ENCODE results near the gene SLC22A7. TPM values are rescaled to one million over a fixed set of nuclear protein-coding genes. Genes with fewer than 3 reads are reported as not detected.
A peak's percentile ranks its signal among the peaks of the same experiment; 100 is the strongest.

Gene SLC22A7
- total RNA-seq, 1 donor from 2014 or later, result not detected

GRCh38 chr6:43334466-43335095 lies 36.5 kb downstream of the SLC22A7 start:
- no peak overlapping the region for H2AFZ ChIP-seq (replicated peaks)
- peaks cover 6% of the 10 kb centered on the region for H4K20me1 ChIP-seq (ENCODE audit: low read depth)
- TF ChIP-seq CTCF (IDR thresholded peaks at IDR 0.05), result peak; percentile 77
- TF ChIP-seq EZH2 (IDR thresholded peaks at IDR 0.05), result no peak
- no peak for TF ChIP-seq EZH2phosphoT487 (IDR thresholded peaks at IDR 0.05)
- no peaks in the 10 kb centered on the region for H3K79me2 ChIP-seq (ENCODE audit: low read depth)
- no peak overlapping the region for H3K27ac Mint-ChIP-seq
- H3K36me3 ChIP-seq, result no peaks in the 10 kb centered on the region
- H3K4me3 ChIP-seq, result no peak overlapping the region
- no peaks in the 10 kb centered on the region for H3K9me3 Mint-ChIP-seq
- H3K4me2 ChIP-seq, result no peak overlapping the region
- H3K27ac ChIP-seq, result peak overlapping the region; percentile 18
- no peaks in the 10 kb centered on the region for H3K27me3 ChIP-seq
- DNase-seq (ENCODE audit: low spot score), result peak; percentile 73
- H3F3A ChIP-seq (ENCODE audit: low read depth), result peaks cover 10% of the 10 kb centered on the region
- H3K27me3 Mint-ChIP-seq (ENCODE audit: insufficient read depth, low read depth), result no peaks in the 10 kb centered on the region
- no peak overlapping the region for H3K4me3 Mint-ChIP-seq
- peaks cover 17% of the 10 kb centered on the region for H3K36me3 Mint-ChIP-seq
- no peaks in the 10 kb centered on the region for H3K9me3 ChIP-seq (ENCODE audit: low read depth)
- H3K9ac ChIP-seq, result no peak overlapping the region
- no peaks in the 10 kb centered on the region for H3K4me1 ChIP-seq
- H3K4me1 Mint-ChIP-seq, result no peaks in the 10 kb centered on the region

- no peak for TF ChIP-seq CTCF (IDR thresholded peaks at IDR 0.05)
- TF ChIP-seq EZH2 (IDR thresholded peaks at IDR 0.05), result no peak
- TF ChIP-seq EZH2phosphoT487 (IDR thresholded peaks at IDR 0.05), result no peak
- Histone ChIP-seq H3K4me1 (no peaks in the 10 kb centered on the region), H3K79me2 (ENCODE audit: low read depth) (no peaks in the 10 kb centered on the region), H4K20me1 (ENCODE audit: low read depth) (peaks cover 6% of the 10 kb centered on the region), H3K9ac (peak overlapping the region; percentile 37), H3K9me3 (ENCODE audit: low read depth) (no peaks in the 10 kb centered on the region), H3F3A (ENCODE audit: low read depth) (peaks cover 10% of the 10 kb centered on the region), H3K4me2 (no peak overlapping the region), H3K4me3 (no peak overlapping the region), H3K36me3 (no peaks in the 10 kb centered on the region), H3K27me3 (no peaks in the 10 kb centered on the region), H3K27ac (peak overlapping the region; percentile 20), H2AFZ (replicated peaks) (no peak overlapping the region)
- Mint-ChIP-seq H3K4me1 (no peaks in the 10 kb centered on the region), H3K27ac (no peak overlapping the region), H3K36me3 (peaks cover 23% of the 10 kb centered on the region), H3K4me3 (no peak overlapping the region), H3K27me3 (ENCODE audit: insufficient read depth, low read depth) (no peaks in the 10 kb centered on the region), H3K9me3 (no peaks in the 10 kb centered on the region)
- no peak for DNase-seq (ENCODE audit: low spot score)
Observed at GRCh38 chr6:43335469-43335868, 37.4 kb downstream of the SLC22A7 start.

- Histone ChIP-seq H3F3A (ENCODE audit: low read depth) (peaks cover 10% of the 10 kb centered on the region), H3K4me1 (no peaks in the 10 kb centered on the region), H3K4me3 (no peak overlapping the region), H3K79me2 (ENCODE audit: low read depth) (no peaks in the 10 kb centered on the region), H3K27me3 (no peaks in the 10 kb centered on the region), H2AFZ (replicated peaks) (no peak overlapping the region), H3K9me3 (ENCODE audit: low read depth) (no peaks in the 10 kb centered on the region), H3K36me3 (no peaks in the 10 kb centered on the region), H3K9ac (no peak overlapping the region), H4K20me1 (ENCODE audit: low read depth) (peaks cover 6% of the 10 kb centered on the region), H3K4me2 (no peak overlapping the region), H3K27ac (no peak overlapping the region)
- H3K9me3 Mint-ChIP-seq, result no peaks in the 10 kb centered on the region
- H3K4me3 Mint-ChIP-seq, result no peak overlapping the region
- TF ChIP-seq EZH2phosphoT487 (IDR thresholded peaks at IDR 0.05) (no peak), CTCF (IDR thresholded peaks at IDR 0.05) (no peak), EZH2 (IDR thresholded peaks at IDR 0.05) (no peak)
- H3K4me1 Mint-ChIP-seq, result no peaks in the 10 kb centered on the region
- H3K27ac Mint-ChIP-seq, result no peak overlapping the region
- H3K27me3 Mint-ChIP-seq (ENCODE audit: insufficient read depth, low read depth), result no peaks in the 10 kb centered on the region
- no peak for DNase-seq (ENCODE audit: low spot score)
- H3K36me3 Mint-ChIP-seq, result peaks cover 29% of the 10 kb centered on the region
Observed at GRCh38 chr6:43336382-43336781, 38.3 kb downstream of the SLC22A7 start.

Measured in neural progenitor cell (in vitro differentiated cells).